HUES64 (cell line): ENCODE results near the gene TMEM9.

ENCODE experiments used
- H3K27ac ChIP-seq: 2 replicates; pipeline ENCODE4 v1.7.0; 2013; ENCODE audit warnings: low read depth, low read length, inconsistent platforms
- H3K27me3 ChIP-seq: 2 replicates; pipeline ENCODE4 v1.6.1; 2013; ENCODE audit warnings: mild to moderate bottlenecking, low read length; ENCODE audit not compliant: insufficient read depth
- H3K36me3 ChIP-seq: 2 replicates; pipeline ENCODE4 v1.6.1; 2013; ENCODE audit warnings: mild to moderate bottlenecking, low read length; ENCODE audit not compliant: insufficient read depth
- H3K4me1 ChIP-seq: 2 replicates; pipeline ENCODE4 v1.6.1; 2013; ENCODE audit warnings: mild to moderate bottlenecking, low read length, moderate library complexity; ENCODE audit not compliant: insufficient read depth
- H3K4me3 ChIP-seq: 2 replicates; pipeline ENCODE4 v1.5.1; 2013; ENCODE audit warnings: mild to moderate bottlenecking, low read length, moderate library complexity
- H3K9ac ChIP-seq: 2 replicates; pipeline ENCODE4 v1.6.1; 2013; ENCODE audit warnings: mild to moderate bottlenecking, low read depth, low read length
- H3K9me3 ChIP-seq: 2 replicates; pipeline ENCODE4 v1.6.1; 2013; ENCODE audit warnings: low read depth, low read length; ENCODE audit not compliant: insufficient read depth
- WGBS: fragments of 150-250, 120-280 bp; methylation state at CpG from one replicate; pipeline ENCODE4 v1.1.7; 2013; ENCODE audit warnings: missing lambda C conversion rate; 5-methylcytosine and 5-hydroxymethylcytosine counted together

TMEM9 gene

DNA sequence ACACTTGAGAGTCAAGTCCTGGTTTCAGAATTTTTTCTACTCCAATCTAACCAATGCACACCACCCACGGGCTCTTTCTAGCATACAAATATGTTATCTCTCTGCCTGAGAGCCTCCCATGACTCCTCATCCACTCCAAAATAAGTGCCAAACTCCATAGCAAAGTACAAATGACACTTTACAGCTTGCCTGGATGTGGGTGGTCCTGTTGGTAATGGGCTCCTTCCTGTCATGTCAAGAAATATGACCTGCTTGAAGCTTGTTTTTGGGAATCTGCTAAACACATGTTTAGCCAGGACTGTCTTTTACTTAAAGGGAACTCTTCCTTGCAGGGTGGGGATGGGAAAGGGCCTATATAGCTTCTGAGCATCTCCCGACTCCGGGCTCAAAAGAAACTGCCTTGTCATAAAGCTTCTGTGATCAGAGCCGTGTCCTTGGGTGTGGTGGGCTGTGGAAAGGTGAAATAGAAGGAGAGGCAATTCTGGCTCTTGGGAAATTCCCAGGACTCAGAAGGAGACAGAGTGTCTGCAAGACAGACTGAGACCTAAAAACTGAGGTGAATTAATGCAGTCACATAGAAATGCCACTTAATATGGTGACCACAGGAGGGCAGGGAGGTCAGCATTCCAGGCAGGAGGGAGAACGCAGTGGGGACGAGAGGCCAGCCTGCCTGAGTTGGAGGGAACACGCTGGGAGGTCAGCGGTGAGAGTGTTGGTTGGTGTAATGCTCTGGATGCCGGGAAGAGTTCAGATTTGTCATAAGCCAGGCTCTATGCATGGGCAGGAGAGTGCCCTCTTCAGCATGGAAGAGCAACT is 30.2 kb upstream of the TMEM9 start:
- H3K27me3 ChIP-seq, result no peaks in the 10 kb centered on the region

DNA sequence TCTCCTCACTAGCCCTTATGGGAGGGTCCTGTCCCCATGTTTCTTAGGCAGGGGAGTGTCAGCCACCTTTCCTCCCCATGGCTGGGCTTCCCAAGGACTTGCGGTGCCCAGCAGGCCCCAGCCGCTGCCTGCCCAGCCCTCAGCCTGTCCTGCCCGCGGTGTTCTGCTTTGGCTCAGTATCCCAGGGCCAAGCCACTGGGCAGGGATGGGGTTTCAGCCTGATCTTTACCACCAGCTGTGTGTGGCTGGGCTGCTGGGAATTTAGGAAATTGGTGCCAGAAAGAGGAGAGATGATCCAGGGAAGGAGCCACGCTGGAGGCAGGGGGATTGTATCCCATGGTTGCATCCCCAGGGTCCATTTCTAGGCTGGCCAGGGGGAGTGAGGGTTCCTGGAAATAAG is 29.5 kb upstream of the TMEM9 start:
- H3K4me3 ChIP-seq, result no peak overlapping the region
- no peak overlapping the region for H3K27ac ChIP-seq
- 88% methylated on average over 5 of the region's 5 CpGs for WGBS
- H3K9me3 ChIP-seq, result no peaks in the 10 kb centered on the region
- no peaks in the 10 kb centered on the region for H3K4me1 ChIP-seq
- no peak overlapping the region for H3K9ac ChIP-seq
- no peaks in the 10 kb centered on the region for H3K36me3 ChIP-seq
- no peaks in the 10 kb centered on the region for H3K27me3 ChIP-seq

More for the DNA sequence above, 30.2 kb upstream of the TMEM9 start:
- H3K4me3 ChIP-seq, result no peak overlapping the region
- WGBS, result 43% methylated on average over 9 of the region's 9 CpGs
- no peaks in the 10 kb centered on the region for H3K4me1 ChIP-seq
- H3K9ac ChIP-seq, result no peak overlapping the region
- H3K36me3 ChIP-seq, result no peaks in the 10 kb centered on the region
- H3K9me3 ChIP-seq, result no peaks in the 10 kb centered on the region
- no peak overlapping the region for H3K27ac ChIP-seq

DNA sequence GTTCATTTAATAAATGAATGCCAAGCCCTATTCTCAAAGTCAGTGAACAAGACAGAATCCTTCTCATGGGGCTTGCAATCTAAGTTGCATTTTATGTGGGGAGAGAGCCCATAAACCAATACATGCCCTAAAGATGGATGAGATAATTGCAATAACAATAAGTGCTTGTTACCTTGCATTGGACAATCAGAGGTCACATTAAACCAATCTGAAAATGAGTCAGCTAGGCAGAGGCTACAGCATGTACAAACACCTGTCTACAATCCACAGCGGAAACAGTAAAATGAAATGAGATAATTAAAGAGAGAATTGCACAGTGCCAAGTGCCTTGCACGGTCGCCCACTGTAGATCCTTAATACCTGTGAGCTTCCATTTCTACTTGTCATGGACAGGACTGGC is 28.9 kb upstream of the TMEM9 start:
- WGBS, result 97% methylated on average over 3 of the region's 3 CpGs

DNA sequence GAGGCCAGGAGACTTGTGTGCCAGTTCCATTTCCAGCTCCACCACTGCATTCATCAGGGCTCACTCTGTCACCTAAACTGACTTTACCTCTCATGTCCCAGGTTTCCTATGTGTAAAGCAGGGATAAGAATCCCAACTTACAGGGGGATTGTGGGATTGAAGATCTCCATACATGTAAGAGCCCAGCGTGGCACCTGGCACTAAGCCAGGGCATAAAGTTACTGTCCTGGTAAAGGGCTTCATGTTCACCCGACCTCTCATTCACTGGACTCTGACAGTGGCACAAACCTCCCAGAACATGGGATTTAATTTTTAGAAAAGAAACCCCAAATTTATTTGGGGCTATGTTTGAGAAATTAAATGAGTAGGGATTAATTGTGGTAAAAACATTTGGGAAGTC is 27.5 kb upstream of the TMEM9 start:
- no peaks in the 10 kb centered on the region for H3K36me3 ChIP-seq
- H3K9me3 ChIP-seq, result no peaks in the 10 kb centered on the region
- no peaks in the 10 kb centered on the region for H3K4me1 ChIP-seq
- WGBS, result 78% methylated on average over 2 of the region's 2 CpGs
- no peaks in the 10 kb centered on the region for H3K27me3 ChIP-seq
- no peak overlapping the region for H3K27ac ChIP-seq
- H3K9ac ChIP-seq, result no peak overlapping the region
- no peak overlapping the region for H3K4me3 ChIP-seq

More for the DNA sequence above, 28.9 kb upstream of the TMEM9 start:
- H3K9me3 ChIP-seq, result no peaks in the 10 kb centered on the region
- H3K36me3 ChIP-seq, result no peaks in the 10 kb centered on the region
- no peak overlapping the region for H3K27ac ChIP-seq
- no peak overlapping the region for H3K9ac ChIP-seq
- H3K4me3 ChIP-seq, result no peak overlapping the region
- H3K4me1 ChIP-seq, result no peaks in the 10 kb centered on the region
- no peaks in the 10 kb centered on the region for H3K27me3 ChIP-seq

DNA sequence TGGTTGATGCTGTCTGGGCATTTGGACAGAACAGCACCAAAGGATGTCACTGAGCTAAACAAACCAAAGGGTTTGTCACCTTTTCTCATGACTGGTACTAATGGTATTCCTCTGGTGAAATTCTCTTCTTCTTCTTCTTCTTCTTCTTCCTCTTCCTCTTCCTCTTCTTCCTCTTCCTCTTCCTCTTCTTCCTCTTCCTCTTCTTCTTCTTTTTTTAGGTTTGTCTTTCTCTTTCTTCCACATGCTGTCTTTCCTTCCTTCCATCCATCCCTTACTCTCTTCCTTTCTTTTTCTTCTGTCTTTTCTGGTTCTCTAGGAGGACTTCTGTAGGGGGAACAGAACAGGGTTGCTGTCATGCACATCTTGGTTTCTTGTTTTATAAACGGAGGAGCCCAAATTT is 27.0 kb upstream of the TMEM9 start:
- WGBS, result 88% methylated on average over 1 of the region's 1 CpG
- Histone ChIP-seq H3K36me3 (no peaks in the 10 kb centered on the region), H3K9ac (no peak overlapping the region), H3K4me1 (no peaks in the 10 kb centered on the region), H3K27ac (no peak overlapping the region), H3K27me3 (no peaks in the 10 kb centered on the region), H3K4me3 (no peak overlapping the region), H3K9me3 (no peaks in the 10 kb centered on the region)

DNA sequence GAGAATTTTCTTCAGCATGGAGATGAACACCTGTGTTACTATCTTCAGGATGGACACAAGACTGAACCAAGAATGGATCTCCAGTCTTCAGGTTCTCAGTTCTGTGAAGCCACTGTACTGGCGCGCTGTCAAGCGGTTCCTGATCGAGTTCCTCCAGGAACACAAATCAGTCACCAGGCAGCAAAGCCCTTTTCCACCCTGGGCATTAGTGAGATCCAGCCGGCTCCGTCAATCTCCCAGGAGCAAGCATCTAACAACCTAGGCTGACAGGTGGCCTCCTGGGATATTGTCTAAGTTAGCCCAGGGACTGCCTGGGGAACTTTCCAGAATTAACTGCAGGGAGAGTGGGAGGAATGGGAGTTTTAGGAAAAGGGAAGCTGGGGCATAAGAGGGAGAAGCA is 26.6 kb upstream of the TMEM9 start:
- no peak overlapping the region for H3K27ac ChIP-seq
- WGBS, result 97% methylated on average over 6 of the region's 6 CpGs
- H3K36me3 ChIP-seq, result no peaks in the 10 kb centered on the region
- no peak overlapping the region for H3K9ac ChIP-seq
- H3K27me3 ChIP-seq, result no peaks in the 10 kb centered on the region
- H3K9me3 ChIP-seq, result no peaks in the 10 kb centered on the region
- no peaks in the 10 kb centered on the region for H3K4me1 ChIP-seq
- H3K4me3 ChIP-seq, result no peak overlapping the region

DNA sequence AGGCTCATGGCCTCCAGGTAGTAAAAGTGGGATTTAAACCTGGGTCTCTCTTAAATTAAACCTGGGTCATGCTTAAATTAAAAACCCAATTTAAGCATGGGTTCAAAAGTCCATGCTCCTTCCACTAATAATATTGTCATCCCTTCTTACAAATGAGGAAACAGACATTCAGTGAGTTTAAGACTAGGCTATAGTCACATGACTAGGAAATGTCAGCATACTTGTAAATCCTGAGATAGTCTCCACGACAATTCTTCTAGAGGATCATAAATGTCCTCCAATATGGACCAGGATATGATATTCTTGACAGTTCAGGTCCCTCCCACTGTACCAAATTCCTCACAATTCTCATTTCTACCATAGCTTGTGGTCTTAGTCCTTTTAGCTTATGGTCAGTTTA is 25.9 kb upstream of the TMEM9 start:
- no peak overlapping the region for H3K4me3 ChIP-seq
- H3K4me1 ChIP-seq, result peaks cover 2% of the 10 kb centered on the region; the same call in 1 of the 2 replicates
- no peaks in the 10 kb centered on the region for H3K27me3 ChIP-seq
- WGBS, result 89% methylated on average over 1 of the region's 1 CpG
- H3K36me3 ChIP-seq, result no peaks in the 10 kb centered on the region
- no peak overlapping the region for H3K9ac ChIP-seq
- no peaks in the 10 kb centered on the region for H3K9me3 ChIP-seq
- H3K27ac ChIP-seq, result no peak overlapping the region

DNA sequence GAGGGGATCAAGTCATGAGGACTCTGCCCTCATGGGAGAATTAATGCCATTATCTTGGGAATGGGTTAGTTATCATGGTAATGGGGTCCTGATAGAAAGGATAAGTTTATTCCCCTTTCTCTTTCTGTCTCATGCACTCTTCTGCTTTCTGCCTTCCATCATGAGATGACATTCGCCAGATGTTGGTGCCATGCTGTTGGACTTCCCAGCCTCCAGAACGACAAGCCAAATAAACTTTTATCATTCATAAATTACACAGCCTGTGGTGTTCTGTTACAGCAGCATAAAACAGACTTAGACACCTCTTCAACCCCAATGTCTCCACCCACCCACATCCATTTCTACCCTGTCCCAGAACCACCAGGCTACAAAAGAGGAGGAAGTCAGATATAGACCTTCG is 24.4 kb upstream of the TMEM9 start:
- Histone ChIP-seq H3K9ac (no peak overlapping the region), H3K27ac (no peak overlapping the region), H3K27me3 (no peaks in the 10 kb centered on the region), H3K4me1 (peaks cover 6% of the 10 kb centered on the region), H3K36me3 (no peaks in the 10 kb centered on the region), H3K9me3 (no peaks in the 10 kb centered on the region), H3K4me3 (no peak overlapping the region)
- WGBS, result 94% methylated on average over 3 of the region's 3 CpGs

DNA sequence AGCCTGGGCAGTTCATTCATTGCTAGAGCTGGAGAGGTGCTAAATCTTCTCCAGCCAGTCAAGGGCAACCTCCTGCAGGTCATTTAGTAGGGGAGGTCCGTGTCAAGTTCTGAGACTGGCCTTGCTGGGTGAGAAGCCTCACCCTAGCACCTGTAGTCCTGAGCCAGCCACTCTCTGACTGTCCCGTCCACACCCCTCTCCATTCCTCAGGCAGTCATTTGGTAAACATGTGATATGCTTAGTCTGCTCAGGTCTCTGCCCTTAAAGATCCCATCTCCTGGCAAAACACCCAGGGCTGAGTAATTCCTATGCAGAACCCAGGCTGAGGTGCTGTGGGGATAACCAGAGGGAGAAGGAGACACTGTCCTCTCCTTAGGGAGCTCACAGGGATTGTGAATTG is 22.7 kb upstream of the TMEM9 start:
- H3K9me3 ChIP-seq, result no peaks in the 10 kb centered on the region
- no peaks in the 10 kb centered on the region for H3K36me3 ChIP-seq
- peaks cover 6% of the 10 kb centered on the region for H3K4me1 ChIP-seq
- WGBS, result 52% methylated on average over 2 of the region's 2 CpGs
- H3K27me3 ChIP-seq, result no peaks in the 10 kb centered on the region
- H3K27ac ChIP-seq, result no peak overlapping the region
- H3K9ac ChIP-seq, result no peak overlapping the region
- H3K4me3 ChIP-seq, result no peak overlapping the region

DNA sequence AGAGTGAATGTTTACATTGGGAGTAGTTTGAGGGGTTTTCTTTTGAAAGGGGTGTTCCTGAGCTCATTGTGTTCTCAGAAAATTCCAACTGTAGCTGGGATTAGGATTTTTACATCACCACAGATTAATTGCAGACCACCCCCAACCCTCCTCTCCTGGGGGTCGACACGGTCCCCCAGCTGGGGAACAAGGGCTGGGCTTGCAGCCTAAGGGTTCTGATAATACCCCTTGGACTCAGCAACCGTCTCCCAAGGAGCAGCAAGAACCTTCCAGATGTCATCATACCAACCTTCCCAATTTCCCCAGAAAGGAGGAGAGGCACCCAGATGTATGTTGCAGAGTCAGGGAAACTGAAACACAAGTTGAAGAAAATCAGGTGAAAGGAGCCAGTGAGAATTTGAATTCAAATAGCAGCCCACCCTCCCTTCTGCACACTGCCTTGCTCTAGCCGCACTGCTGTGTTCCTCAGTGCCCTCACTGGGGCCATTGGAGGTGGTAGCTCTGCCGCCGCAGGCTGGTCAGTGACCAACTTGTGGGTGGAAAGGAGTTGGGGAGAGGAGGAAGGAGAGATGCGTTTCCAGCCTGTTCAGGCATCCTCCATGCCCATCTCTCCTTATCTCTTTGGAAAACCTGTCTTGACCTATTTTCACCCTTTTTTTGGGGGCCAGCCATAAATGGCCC is 21.7 kb upstream of the TMEM9 start:
- H3K9me3 ChIP-seq, result no peaks in the 10 kb centered on the region
- no peak overlapping the region for H3K9ac ChIP-seq
- H3K36me3 ChIP-seq, result no peaks in the 10 kb centered on the region
- H3K27ac ChIP-seq, result no peak overlapping the region
- 0 out of 2 replicates have a peak, but pooled peaks cover 8% of the 10 kb centered on the region for H3K27me3 ChIP-seq
- peaks cover 11% of the 10 kb centered on the region for H3K4me1 ChIP-seq
- no peak overlapping the region for H3K4me3 ChIP-seq
- 91% methylated on average over 7 of the region's 7 CpGs for WGBS

DNA sequence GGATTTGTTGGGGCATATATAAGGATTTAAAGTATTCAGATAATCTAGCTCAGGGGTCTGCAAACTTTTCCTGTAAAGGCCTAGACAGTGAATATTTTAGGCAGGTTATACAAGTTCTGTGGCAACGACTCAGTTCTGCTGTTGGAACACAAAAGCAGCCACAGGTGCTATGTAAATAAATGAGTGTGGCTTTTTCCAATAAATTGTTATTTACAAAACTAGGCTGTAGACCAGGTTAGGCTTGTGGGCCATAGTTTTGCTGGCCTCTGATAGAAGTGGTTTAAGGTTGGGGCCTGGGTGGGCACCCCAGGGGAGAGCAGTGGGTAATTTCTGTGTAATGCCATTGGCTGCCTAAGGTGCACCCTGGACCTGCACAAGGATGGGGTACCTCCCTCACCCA is 19.5 kb upstream of the TMEM9 start:
- H3K9me3 ChIP-seq, result no peaks in the 10 kb centered on the region
- H3K27ac ChIP-seq, result no peak overlapping the region
- peaks cover 11% of the 10 kb centered on the region for H3K4me1 ChIP-seq
- peaks cover 20% of the 10 kb centered on the region for H3K27me3 ChIP-seq
- WGBS, result 89% methylated on average over 1 of the region's 1 CpG
- H3K36me3 ChIP-seq, result no peaks in the 10 kb centered on the region
- no peak overlapping the region for H3K9ac ChIP-seq
- no peak overlapping the region for H3K4me3 ChIP-seq
